ENCODE measurements around the gene EML3. TPM values are rescaled to one million over a fixed set of nuclear protein-coding genes. Genes with fewer than 3 reads are reported as not detected.
A peak's percentile ranks its signal among the peaks of the same experiment; 100 is the strongest.

Gene EML3
- total and polyA plus RNA-seq, 4 donors = 10.5 to 46.3 (median 30.3) TPM

- no peak for DNase-seq (ENCODE audit: low read depth in 4 of 6, low spot score in 6 of 6)
- H3K27ac ChIP-seq (ENCODE audit: low read depth, low read length) = peak overlapping the region; percentile 97
- peaks cover 37% of the 10 kb centered on the region for H3K36me3 ChIP-seq (ENCODE audit: control insufficient read depth, insufficient read depth, low read length)
- peaks cover 64% of the 10 kb centered on the region for H3K4me1 ChIP-seq (ENCODE audit: control insufficient read depth, insufficient read depth, low read length)
- H3K27me3 ChIP-seq (ENCODE audit: control insufficient read depth, insufficient read depth, low read length) = no peaks in the 10 kb centered on the region
- 83% methylated on average over 3 of the region's 7 CpGs for WGBS (ENCODE audit: insufficient coverage)
- H3K4me3 ChIP-seq (ENCODE audit: low read depth, low read length) = no peak overlapping the region
- H3K9me3 ChIP-seq (ENCODE audit: control insufficient read depth, insufficient read depth, low read length) = no peaks in the 10 kb centered on the region
These were observed 58.0 kb downstream of the EML3 start for GRCh38 chr11:62554387-62555167.

GRCh38 chr11:62553839-62554361, 58.7 kb downstream of the EML3 start:
- WGBS (ENCODE audit: insufficient coverage) = 97% methylated on average over 5 of the region's 8 CpGs
- no peaks in the 10 kb centered on the region for H3K27me3 ChIP-seq (ENCODE audit: control insufficient read depth, insufficient read depth, low read length)
- no peak overlapping the region for H3K4me3 ChIP-seq (ENCODE audit: low read depth, low read length)
- no peaks in the 10 kb centered on the region for H3K9me3 ChIP-seq (ENCODE audit: control insufficient read depth, insufficient read depth, low read length)
- DNase-seq (ENCODE audit: low read depth in 4 of 6, low spot score in 6 of 6) = no peak
- peak overlapping the region; percentile 97 for H3K27ac ChIP-seq (ENCODE audit: low read depth, low read length)
- H3K36me3 ChIP-seq (ENCODE audit: control insufficient read depth, insufficient read depth, low read length) = peaks cover 30% of the 10 kb centered on the region
- H3K4me1 ChIP-seq (ENCODE audit: control insufficient read depth, insufficient read depth, low read length) = peaks cover 64% of the 10 kb centered on the region

- no peaks in the 10 kb centered on the region for H3K27me3 ChIP-seq (ENCODE audit: control insufficient read depth, insufficient read depth, low read length)
- WGBS (ENCODE audit: insufficient coverage) = 35% methylated on average over 11 of the region's 15 CpGs
- no peak overlapping the region for H3K4me3 ChIP-seq (ENCODE audit: low read depth, low read length)
- H3K9me3 ChIP-seq (ENCODE audit: control insufficient read depth, insufficient read depth, low read length) = no peaks in the 10 kb centered on the region
- peak in 2 of 6 donors; percentile 58 to 82 for DNase-seq (ENCODE audit: low read depth in 4 of 6, low spot score in 6 of 6)
- peak overlapping the region; percentile 97 for H3K27ac ChIP-seq (ENCODE audit: low read depth, low read length)
- peaks cover 68% of the 10 kb centered on the region for H3K4me1 ChIP-seq (ENCODE audit: control insufficient read depth, insufficient read depth, low read length)
- peaks cover 24% of the 10 kb centered on the region for H3K36me3 ChIP-seq (ENCODE audit: control insufficient read depth, insufficient read depth, low read length)
These were observed 59.3 kb downstream of the EML3 start for GRCh38 chr11:62553080-62553838.

- Histone ChIP-seq H3K4me1 (ENCODE audit: control insufficient read depth, insufficient read depth, low read length) (peaks cover 73% of the 10 kb centered on the region), H3K27me3 (ENCODE audit: control insufficient read depth, insufficient read depth, low read length) (peaks cover 4% of the 10 kb centered on the region), H3K4me3 (ENCODE audit: low read depth, low read length) (no peak overlapping the region), H3K27ac (ENCODE audit: low read depth, low read length) (peak overlapping the region; percentile 97), H3K36me3 (ENCODE audit: control insufficient read depth, insufficient read depth, low read length) (peaks cover 17% of the 10 kb centered on the region), H3K9me3 (ENCODE audit: control insufficient read depth, insufficient read depth, low read length) (no peaks in the 10 kb centered on the region)
- WGBS (ENCODE audit: insufficient coverage) = 27% methylated on average over 4 of the region's 4 CpGs
- no peak for DNase-seq (ENCODE audit: low read depth in 4 of 6, low spot score in 6 of 6)
These were observed 60.0 kb downstream of the EML3 start for GRCh38 chr11:62552485-62553079.

Small RNA genes within 50 kb of the gene (small RNA-seq; reads per million reads assigned to genes)
- gene AP001458.1 (ENCODE audit: low replicate concordance) (not detected), gene EEF1G (ENCODE audit: low replicate concordance) (not detected), gene MIR6747 (ENCODE audit: low replicate concordance) (0.06 reads per million)

Other genes with a start within 250 kb of the EML3 start
- gene SCGB1A1, start 193.7 kb downstream of the EML3 start, total RNA-seq = not detected
- gene SCGB1A1, start 193.7 kb downstream of the EML3 start, polyA plus RNA-seq (ENCODE audit: insufficient read length in 2 of 2) = under 1 TPM in 1 of 2 donors, not detected in 1; 0.69 TPM
- gene AHNAK, start 66.0 kb downstream of the EML3 start, total RNA-seq = 100 to 1,000 TPM; 247 to 463 TPM
- 10 to 100 TPM; 60.2 to 84.0 TPM for gene AHNAK, start 66.0 kb downstream of the EML3 start, polyA plus RNA-seq (ENCODE audit: insufficient read length in 2 of 2)
- 1,000 to 10,000 TPM in 1 of 2 donors, 100 to 1,000 TPM in 1; 887 to 2,089 TPM for gene EEF1G, start 38.9 kb downstream of the EML3 start, total RNA-seq
- 1,000 to 10,000 TPM; 1,849 to 2,100 TPM for gene EEF1G, start 38.9 kb downstream of the EML3 start, polyA plus RNA-seq (ENCODE audit: insufficient read length in 2 of 2)
- 1 to 10 TPM; 4.3 to 9.0 TPM for gene TUT1, start 21.3 kb downstream of the EML3 start, total RNA-seq
- 10 to 100 TPM; 18.4 to 22.1 TPM for gene TUT1, start 21.3 kb downstream of the EML3 start, polyA plus RNA-seq (ENCODE audit: insufficient read length in 2 of 2)
- gene MTA2, start 10.9 kb downstream of the EML3 start, total RNA-seq = 10 to 100 TPM; 72.9 to 88.0 TPM
- gene MTA2, start 10.9 kb downstream of the EML3 start, polyA plus RNA-seq (ENCODE audit: insufficient read length in 2 of 2) = 10 to 100 TPM; 82.1 to 91.6 TPM
- gene ROM1, start 482 bp upstream of the EML3 start, total RNA-seq = 10 to 100 TPM in 1 of 2 donors, 1 to 10 TPM in 1; 4.8 to 11.9 TPM
- gene ROM1, start 482 bp upstream of the EML3 start, polyA plus RNA-seq (ENCODE audit: insufficient read length in 2 of 2) = 10 to 100 TPM in 1 of 2 donors, 1 to 10 TPM in 1; 8.7 to 11.1 TPM
- gene B3GAT3, start 9.2 kb upstream of the EML3 start, total RNA-seq = 10 to 100 TPM; 26.6 to 40.5 TPM
- gene B3GAT3, start 9.2 kb upstream of the EML3 start, polyA plus RNA-seq (ENCODE audit: insufficient read length in 2 of 2) = 10 to 100 TPM; 54.2 to 70.5 TPM
- gene GANAB, start 33.8 kb upstream of the EML3 start, total RNA-seq = 100 to 1,000 TPM; 119 to 161 TPM
- gene GANAB, start 33.8 kb upstream of the EML3 start, polyA plus RNA-seq (ENCODE audit: insufficient read length in 2 of 2) = 100 to 1,000 TPM; 169 to 195 TPM
- gene INTS5, start 40.5 kb upstream of the EML3 start, total RNA-seq = 10 to 100 TPM; 12.0 to 14.3 TPM
- 10 to 100 TPM; 15.5 to 17.9 TPM for gene INTS5, start 40.5 kb upstream of the EML3 start, polyA plus RNA-seq (ENCODE audit: insufficient read length in 2 of 2)
- gene C11orf98, start 52.4 kb upstream of the EML3 start, total RNA-seq = 10 to 100 TPM; 21.4 to 66.0 TPM
- 10 to 100 TPM; 61.9 to 63.5 TPM for gene C11orf98, start 52.4 kb upstream of the EML3 start, polyA plus RNA-seq (ENCODE audit: insufficient read length in 2 of 2)
- 10 to 100 TPM in 1 of 2 donors, 1 to 10 TPM in 1; 6.0 to 13.7 TPM for gene CSKMT, start 52.5 kb upstream of the EML3 start, total RNA-seq
- 1 to 10 TPM; 8.1 to 9.6 TPM for gene CSKMT, start 52.5 kb upstream of the EML3 start, polyA plus RNA-seq (ENCODE audit: insufficient read length in 2 of 2)
- 10 to 100 TPM in 1 of 2 donors, 1 to 10 TPM in 1; 5.4 to 15.2 TPM for gene UQCC3, start 58.9 kb upstream of the EML3 start, total RNA-seq
- 10 to 100 TPM; 13.7 to 14.3 TPM for gene UQCC3, start 58.9 kb upstream of the EML3 start, polyA plus RNA-seq (ENCODE audit: insufficient read length in 2 of 2)
- 1 to 10 TPM; 2.9 to 6.1 TPM for gene LBHD1, start 59.5 kb upstream of the EML3 start, total RNA-seq
- 10 to 100 TPM in 1 of 2 donors, 1 to 10 TPM in 1; 7.5 to 10.2 TPM for gene LBHD1, start 59.5 kb upstream of the EML3 start, polyA plus RNA-seq (ENCODE audit: insufficient read length in 2 of 2)
- gene UBXN1, start 66.3 kb upstream of the EML3 start, total RNA-seq = 10 to 100 TPM; 32.0 to 89.6 TPM
- 100 to 1,000 TPM; 141 to 148 TPM for gene UBXN1, start 66.3 kb upstream of the EML3 start, polyA plus RNA-seq (ENCODE audit: insufficient read length in 2 of 2)
- 10 to 100 TPM in 1 of 2 donors, 1 to 10 TPM in 1; 3.2 to 15.0 TPM for gene LRRN4CL, start 76.8 kb upstream of the EML3 start, total RNA-seq
- 1 to 10 TPM in 1 of 2 donors, under 1 TPM in 1; 0.40 to 3.2 TPM for gene LRRN4CL, start 76.8 kb upstream of the EML3 start, polyA plus RNA-seq (ENCODE audit: insufficient read length in 2 of 2)
- gene BSCL2, start 94.6 kb upstream of the EML3 start, total RNA-seq = 100 to 1,000 TPM; 147 to 179 TPM
- gene BSCL2, start 94.6 kb upstream of the EML3 start, polyA plus RNA-seq (ENCODE audit: insufficient read length in 2 of 2) = 100 to 1,000 TPM; 224 to 261 TPM
- gene GNG3, start 94.9 kb upstream of the EML3 start, total RNA-seq = 10 to 100 TPM; 25.6 to 54.8 TPM
- gene GNG3, start 94.9 kb upstream of the EML3 start, polyA plus RNA-seq (ENCODE audit: insufficient read length in 2 of 2) = 100 to 1,000 TPM; 288 to 295 TPM
- gene HNRNPUL2, start 114.7 kb upstream of the EML3 start, total RNA-seq = 10 to 100 TPM; 15.3 to 32.6 TPM
- gene HNRNPUL2, start 114.7 kb upstream of the EML3 start, polyA plus RNA-seq (ENCODE audit: insufficient read length in 2 of 2) = 10 to 100 TPM; 62.8 to 69.3 TPM
- 10 to 100 TPM; 30.7 to 40.9 TPM for gene TTC9C, start 115.7 kb upstream of the EML3 start, total RNA-seq
- 10 to 100 TPM; 34.8 to 47.5 TPM for gene TTC9C, start 115.7 kb upstream of the EML3 start, polyA plus RNA-seq (ENCODE audit: insufficient read length in 2 of 2)
- 10 to 100 TPM; 11.7 to 15.3 TPM for gene ZBTB3, start 141.4 kb upstream of the EML3 start, total RNA-seq
- gene ZBTB3, start 141.4 kb upstream of the EML3 start, polyA plus RNA-seq (ENCODE audit: insufficient read length in 2 of 2) = 10 to 100 TPM in 1 of 2 donors, 1 to 10 TPM in 1; 6.8 to 11.6 TPM
- 100 to 1,000 TPM in 1 of 2 donors, 10 to 100 TPM in 1; 80.1 to 178 TPM for gene POLR2G, start 148.8 kb upstream of the EML3 start, total RNA-seq
- 100 to 1,000 TPM; 145 to 152 TPM for gene POLR2G, start 148.8 kb upstream of the EML3 start, polyA plus RNA-seq (ENCODE audit: insufficient read length in 2 of 2)
- 10 to 100 TPM; 14.4 to 29.5 TPM for gene TAF6L, start 158.6 kb upstream of the EML3 start, total RNA-seq
- gene TAF6L, start 158.6 kb upstream of the EML3 start, polyA plus RNA-seq (ENCODE audit: insufficient read length in 2 of 2) = 10 to 100 TPM; 27.1 to 37.6 TPM
- 10 to 100 TPM; 22.7 to 57.9 TPM for gene TMEM179B, start 174.6 kb upstream of the EML3 start, total RNA-seq
- 10 to 100 TPM; 44.0 to 57.2 TPM for gene TMEM179B, start 174.6 kb upstream of the EML3 start, polyA plus RNA-seq (ENCODE audit: insufficient read length in 2 of 2)
- gene TMEM223, start 179.2 kb upstream of the EML3 start, total RNA-seq = 10 to 100 TPM; 12.3 to 24.0 TPM
- gene TMEM223, start 179.2 kb upstream of the EML3 start, polyA plus RNA-seq (ENCODE audit: insufficient read length in 2 of 2) = 10 to 100 TPM; 23.2 to 25.5 TPM
- 10 to 100 TPM; 32.2 to 46.2 TPM for gene NXF1, start 192.7 kb upstream of the EML3 start, total RNA-seq
- 100 to 1,000 TPM in 1 of 2 donors, 10 to 100 TPM in 1; 89.7 to 106 TPM for gene NXF1, start 192.7 kb upstream of the EML3 start, polyA plus RNA-seq (ENCODE audit: insufficient read length in 2 of 2)
- gene STX5, start 219.3 kb upstream of the EML3 start, total RNA-seq = 10 to 100 TPM; 31.1 to 40.8 TPM
- gene STX5, start 219.3 kb upstream of the EML3 start, polyA plus RNA-seq (ENCODE audit: insufficient read length in 2 of 2) = 10 to 100 TPM; 46.0 to 48.5 TPM
- not detected for gene TEX54, start 220.1 kb upstream of the EML3 start, total RNA-seq
- under 1 TPM in 1 of 2 donors, not detected in 1; 0.57 TPM for gene TEX54, start 220.1 kb upstream of the EML3 start, polyA plus RNA-seq (ENCODE audit: insufficient read length in 2 of 2)
- 10 to 100 TPM; 25.5 to 42.6 TPM for gene WDR74, start 226.8 kb upstream of the EML3 start, total RNA-seq
- 10 to 100 TPM; 34.4 to 45.5 TPM for gene WDR74, start 226.8 kb upstream of the EML3 start, polyA plus RNA-seq (ENCODE audit: insufficient read length in 2 of 2)

Data from spinal cord (tissue), 10 donors.